Loucy (cell line): Measurements from ENCODE around the gene PRKD3.

Experiments
- H2AFZ ChIP-seq: fragments of 200-600 bp; sonication (generic); 2 replicates; pipeline ENCODE4 v1.6.0; 2016; ENCODE audit warnings: antibody characterized with exemption, mild to moderate bottlenecking, low read length, moderate library complexity
- H3F3A ChIP-seq: fragments of 200-600 bp; 2 replicates; pipeline ENCODE4 v1.6.0; 2016; ENCODE audit warnings: antibody characterized with exemption, low read depth, mild to moderate bottlenecking
- H3K27me3 ChIP-seq: fragments of 200-600 bp; sonication (generic); 2 replicates; pipeline ENCODE4 v1.6.1; 2014; ENCODE audit warnings: low read length, mild to moderate bottlenecking; ENCODE audit not compliant: insufficient read depth, poor library complexity, severe bottlenecking
- H3K36me3 ChIP-seq: fragments of 200-600 bp; sonication (generic); 2 replicates; pipeline ENCODE4 v1.6.1; 2016; ENCODE audit warnings: low read length; ENCODE audit not compliant: insufficient read depth
- H3K4me1 ChIP-seq: fragments of 200-600 bp; sonication (generic); 2 replicates; pipeline ENCODE4 v1.5.1; 2014; ENCODE audit warnings: low read length, mild to moderate bottlenecking; ENCODE audit not compliant: insufficient read depth, poor library complexity, severe bottlenecking
- H3K4me2 ChIP-seq: fragments of 200-600 bp; sonication (generic); 2 replicates; pipeline ENCODE4 v1.6.0; 2014; ENCODE audit warnings: antibody characterized with exemption, low read length, low read depth, mild to moderate bottlenecking; ENCODE audit not compliant: poor library complexity, severe bottlenecking
- H3K4me3 ChIP-seq: fragments of 200-600 bp; sonication (generic); 2 replicates; pipeline ENCODE4 v1.5.1; 2014; ENCODE audit warnings: low read length, mild to moderate bottlenecking, mixed read lengths; ENCODE audit not compliant: poor library complexity, severe bottlenecking
- H3K79me2 ChIP-seq: fragments of 200-600 bp; sonication (generic); 2 replicates; pipeline ENCODE4 v1.6.1; 2014; ENCODE audit warnings: low read length; ENCODE audit not compliant: insufficient read depth
- H3K9ac ChIP-seq: fragments of 200-600 bp; sonication (generic); 2 replicates; pipeline ENCODE4 v1.6.0; 2014; ENCODE audit warnings: mild to moderate bottlenecking, low read depth, low read length, moderate library complexity; ENCODE audit not compliant: poor library complexity, severe bottlenecking
- H3K9me2 ChIP-seq: fragments of 200-600 bp; sonication (generic); replicated peaks from 2 replicates; pipeline ENCODE4 v1.6.1; 2016; ENCODE audit warnings: low read depth, low read length, mixed read lengths
- H3K9me3 ChIP-seq: fragments of 200-600 bp; sonication (generic); 2 replicates; pipeline ENCODE4 v1.6.1; 2014; ENCODE audit warnings: mild to moderate bottlenecking, antibody characterized with exemption, low read length, low read depth; ENCODE audit not compliant: insufficient read depth
- H4K20me1 ChIP-seq: fragments of 200-600 bp; sonication (generic); 2 replicates; pipeline ENCODE4 v1.6.0; 2014; ENCODE audit warnings: antibody characterized with exemption, low read length, mild to moderate bottlenecking; ENCODE audit not compliant: insufficient read depth, poor library complexity, severe bottlenecking
- EZH2phosphoT487 ChIP-seq: fragments of 200-600 bp; IDR thresholded peaks from 2 replicates; pipeline ENCODE4 v1.6.1; 2018; ENCODE audit warnings: antibody characterized with exemption, mild to moderate bottlenecking, moderate library complexity, borderline replicate concordance
- TF ChIP-seq, protein P1 (sequence below): fragments of 200-600 bp; sonication (generic); conservative IDR thresholded peaks from 2 replicates; pipeline ENCODE4 v1.5.1; 2014; ENCODE audit warnings: mild to moderate bottlenecking, antibody characterized with exemption, low read length

PRKD3 gene

DNA sequence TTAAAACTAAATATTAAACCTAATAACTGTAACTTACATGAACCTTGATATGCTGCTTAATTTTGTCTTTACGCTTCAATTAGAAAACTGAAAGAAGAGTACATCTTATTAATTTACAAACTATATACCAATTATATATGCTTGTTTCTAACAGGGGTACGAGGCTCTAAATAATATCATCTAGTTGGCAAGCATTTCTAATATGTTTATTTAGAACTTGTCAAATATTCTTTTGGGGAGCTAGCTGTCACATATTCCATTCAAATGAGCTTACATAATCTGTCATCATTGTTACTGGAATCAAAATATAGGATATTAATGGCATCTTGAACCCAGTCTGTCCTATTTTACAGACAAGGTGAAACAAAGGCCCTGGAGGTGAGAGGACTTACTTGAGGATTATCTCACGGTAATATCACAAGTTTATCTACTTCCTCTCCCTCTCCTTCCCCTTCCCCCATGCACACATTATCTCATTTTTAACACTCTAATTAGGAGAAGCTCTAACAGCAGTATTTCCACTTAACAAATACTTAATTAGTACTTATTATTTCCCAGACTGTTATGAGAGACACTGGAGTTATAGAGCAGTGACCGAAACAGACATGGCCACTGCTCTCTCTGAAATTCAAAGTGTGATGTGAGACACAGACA lies 3.5 kb downstream of the PRKD3 start:
- Histone ChIP-seq H3K4me3 (peak overlapping the region; percentile 96), H3K9ac (peak overlapping the region; percentile 84), H3K4me2 (peak overlapping the region; percentile 97), H3K4me1 (peaks cover 69% of the 10 kb centered on the region), H3K9me2 (no peaks in the 10 kb centered on the region), H3K79me2 (peaks cover 80% of the 10 kb centered on the region), H3K36me3 (no peaks in the 10 kb centered on the region), H3K27me3 (no peaks in the 10 kb centered on the region), H3F3A (no peaks in the 10 kb centered on the region; the same call in 1 of the 2 replicates), H4K20me1 (peaks cover 73% of the 10 kb centered on the region), H2AFZ (no peak overlapping the region), H3K9me3 (no peaks in the 10 kb centered on the region)
- TF ChIP-seq, protein P1, sequence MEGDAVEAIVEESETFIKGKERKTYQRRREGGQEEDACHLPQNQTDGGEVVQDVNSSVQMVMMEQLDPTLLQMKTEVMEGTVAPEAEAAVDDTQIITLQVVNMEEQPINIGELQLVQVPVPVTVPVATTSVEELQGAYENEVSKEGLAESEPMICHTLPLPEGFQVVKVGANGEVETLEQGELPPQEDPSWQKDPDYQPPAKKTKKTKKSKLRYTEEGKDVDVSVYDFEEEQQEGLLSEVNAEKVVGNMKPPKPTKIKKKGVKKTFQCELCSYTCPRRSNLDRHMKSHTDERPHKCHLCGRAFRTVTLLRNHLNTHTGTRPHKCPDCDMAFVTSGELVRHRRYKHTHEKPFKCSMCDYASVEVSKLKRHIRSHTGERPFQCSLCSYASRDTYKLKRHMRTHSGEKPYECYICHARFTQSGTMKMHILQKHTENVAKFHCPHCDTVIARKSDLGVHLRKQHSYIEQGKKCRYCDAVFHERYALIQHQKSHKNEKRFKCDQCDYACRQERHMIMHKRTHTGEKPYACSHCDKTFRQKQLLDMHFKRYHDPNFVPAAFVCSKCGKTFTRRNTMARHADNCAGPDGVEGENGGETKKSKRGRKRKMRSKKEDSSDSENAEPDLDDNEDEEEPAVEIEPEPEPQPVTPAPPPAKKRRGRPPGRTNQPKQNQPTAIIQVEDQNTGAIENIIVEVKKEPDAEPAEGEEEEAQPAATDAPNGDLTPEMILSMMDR, result no peak
- no peak for TF ChIP-seq EZH2phosphoT487

DNA sequence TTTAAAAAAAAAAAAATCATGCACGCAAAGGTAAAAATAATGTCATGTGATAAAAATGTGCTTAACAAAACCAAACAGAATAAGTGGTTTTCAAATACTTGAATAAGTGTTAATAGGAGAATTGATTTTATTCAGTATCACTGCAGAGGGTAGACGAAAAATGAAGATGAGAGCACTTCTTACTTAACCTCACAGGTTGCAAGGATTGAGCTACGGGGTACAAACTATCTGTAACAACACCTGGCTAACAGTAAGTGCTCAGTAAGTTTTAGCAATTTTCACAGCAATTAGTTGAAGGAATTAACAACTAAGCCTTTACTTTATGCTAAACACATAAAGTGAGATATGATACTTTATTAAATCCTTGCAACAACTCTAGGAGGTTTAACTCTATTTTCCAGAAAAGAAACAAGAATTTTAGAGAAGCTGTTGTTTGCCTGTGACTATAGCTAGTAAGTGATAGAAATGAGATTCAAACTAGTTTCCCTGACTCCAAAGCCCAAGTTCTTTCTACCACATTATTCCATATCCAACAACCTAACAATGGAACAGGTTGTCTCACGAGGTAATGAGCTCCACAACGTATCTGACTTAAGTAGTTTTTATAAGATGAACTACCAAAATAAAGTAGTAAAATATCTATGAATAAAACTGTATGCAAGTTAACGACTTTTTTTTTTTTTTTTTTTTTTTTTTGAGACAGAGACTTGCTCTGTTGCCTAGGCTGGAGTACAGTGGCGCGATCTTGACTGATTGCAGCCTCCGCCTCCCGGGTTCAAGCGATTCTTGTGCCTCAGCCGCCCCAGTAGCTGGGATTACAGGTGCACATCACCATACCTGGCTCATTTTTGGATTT lies 4.7 kb downstream of the PRKD3 start:
- Histone ChIP-seq H3K9ac (peak overlapping the region; percentile 25), H3K79me2 (peaks cover 92% of the 10 kb centered on the region), H3K9me2 (no peaks in the 10 kb centered on the region), H3K4me3 (peak overlapping the region; percentile 96), H3K4me1 (peaks cover 71% of the 10 kb centered on the region), H3K4me2 (peak overlapping the region; percentile 97), H3K36me3 (no peaks in the 10 kb centered on the region), H2AFZ (no peak overlapping the region), H3K9me3 (no peaks in the 10 kb centered on the region), H4K20me1 (peaks cover 77% of the 10 kb centered on the region), H3F3A (no peaks in the 10 kb centered on the region; the same call in 1 of the 2 replicates), H3K27me3 (no peaks in the 10 kb centered on the region)
- no peak for TF ChIP-seq EZH2phosphoT487
- TF ChIP-seq, protein P1, result no peak

DNA sequence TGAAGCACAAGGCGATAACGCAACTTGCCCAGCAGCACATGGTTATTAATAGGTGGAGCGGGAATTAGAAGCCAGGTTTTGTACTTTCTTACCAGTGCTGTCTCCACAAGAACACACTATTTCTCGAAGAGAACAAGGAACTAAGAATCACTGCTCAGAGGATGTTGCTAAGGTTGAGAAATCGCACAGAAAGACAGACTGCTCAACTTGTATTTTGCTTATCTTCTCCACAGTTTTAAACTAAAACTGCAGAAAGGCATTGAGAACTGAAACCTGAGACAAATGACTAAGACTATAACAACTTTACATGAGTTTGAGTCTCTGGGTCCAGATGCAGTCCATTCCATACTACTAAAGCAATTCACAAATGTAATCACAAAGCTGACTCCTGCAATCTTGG lies 6.2 kb downstream of the PRKD3 start:
- H3K79me2 ChIP-seq, result peaks cover 100% of the 10 kb centered on the region
- H3K4me1 ChIP-seq, result peaks cover 80% of the 10 kb centered on the region
- H3K36me3 ChIP-seq, result no peaks in the 10 kb centered on the region
- peaks cover 89% of the 10 kb centered on the region for H4K20me1 ChIP-seq
- no peaks in the 10 kb centered on the region for H3K9me2 ChIP-seq
- H3K9ac ChIP-seq, result no peak overlapping the region
- TF ChIP-seq EZH2phosphoT487, result no peak
- TF ChIP-seq, protein P1, result no peak
- no peaks in the 10 kb centered on the region for H3K27me3 ChIP-seq
- H2AFZ ChIP-seq, result no peak overlapping the region
- H3K9me3 ChIP-seq, result no peaks in the 10 kb centered on the region
- no peaks in the 10 kb centered on the region; the same call in 1 of the 2 replicates for H3F3A ChIP-seq
- H3K4me2 ChIP-seq, result peak overlapping the region; percentile 97
- peak overlapping the region; percentile 96 for H3K4me3 ChIP-seq
